Choroid plexus epithelial cell (primary cell): ENCODE measurements around the gene EIF2AK2.

Source experiments
- DNase-seq: peaks from one replicate; pipeline ENCODE4 v3.0.0-alpha.2; 2010; ENCODE audit warnings: low read depth
- H3K4me3 ChIP-seq: 2 replicates; pipeline ENCODE4 v1.5.1; 2011; ENCODE audit warnings: low read depth, mild to moderate bottlenecking, control low read depth, low read length, moderate library complexity
- CTCF ChIP-seq: conservative IDR thresholded peaks from 2 replicates; pipeline ENCODE4 v1.5.1; 2011; ENCODE audit warnings: low read depth, mild to moderate bottlenecking, control low read depth, inconsistent platforms, low read length, moderate library complexity

EIF2AK2 gene

GRCh38 chr2:37061776-37062175 lies 95.0 kb downstream of the EIF2AK2 start:
- H3K4me3 ChIP-seq = no peak overlapping the region
- no peak for DNase-seq
- no peak for TF ChIP-seq CTCF

- no peak for TF ChIP-seq CTCF
- no peak for DNase-seq
- no peak overlapping the region for H3K4me3 ChIP-seq
Measured at GRCh38 chr2:37061013-37061711, 95.6 kb downstream of the EIF2AK2 start.

- DNase-seq = no peak
- no peak for TF ChIP-seq CTCF
- H3K4me3 ChIP-seq = no peak overlapping the region
Measured at GRCh38 chr2:37060446-37060845, 96.3 kb downstream of the EIF2AK2 start.

DNA sequence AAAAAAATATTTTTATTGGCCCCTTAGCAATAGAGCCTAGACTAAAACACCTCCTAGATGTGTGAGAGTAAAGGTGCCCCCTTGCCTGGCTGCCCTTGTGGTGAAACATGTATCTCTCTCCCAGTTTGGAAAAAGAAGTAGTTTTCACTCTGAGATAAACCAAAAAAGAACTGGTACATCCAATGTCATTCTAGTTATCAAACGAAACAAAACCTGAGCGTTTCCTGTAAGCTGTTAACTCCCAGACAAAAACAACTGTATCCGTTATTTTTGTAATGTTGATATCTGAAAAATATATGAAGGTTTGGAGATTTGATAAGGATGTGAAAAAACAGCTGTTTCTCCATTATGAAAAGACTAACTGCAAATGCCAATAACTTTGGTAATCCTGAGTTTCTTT lies 96.9 kb downstream of the EIF2AK2 start:
- DNase-seq = no peak
- no peak for TF ChIP-seq CTCF
- no peak overlapping the region for H3K4me3 ChIP-seq

- peak; percentile 25 for DNase-seq
- TF ChIP-seq CTCF = no peak
- no peak overlapping the region for H3K4me3 ChIP-seq
Measured at GRCh38 chr2:37052600-37053332, 104.0 kb downstream of the EIF2AK2 start.
